ENCODE results near the gene MICAL3.

Gene MICAL3

GRCh38 chr22:17777005-17777716 is 247.2 kb downstream of the MICAL3 start:
- no peaks in the 10 kb centered on the region for H3K9me3 ChIP-seq (ENCODE audit: severe bottlenecking)
- peaks cover 7% of the 10 kb centered on the region for H3K4me1 ChIP-seq (ENCODE audit: insufficient read depth, poor library complexity, severe bottlenecking)
- no peak overlapping the region for H3K27ac ChIP-seq (ENCODE audit: poor library complexity, severe bottlenecking)
- no peak overlapping the region for H3K4me3 ChIP-seq (ENCODE audit: severe bottlenecking)
- H3K36me3 ChIP-seq (ENCODE audit: low read depth): no peaks in the 10 kb centered on the region
- no peak for ATAC-seq (ENCODE audit: low read depth)
- no peak for DNase-seq (ENCODE audit: low spot score)
- H3K27me3 ChIP-seq (ENCODE audit: insufficient read depth, poor library complexity, severe bottlenecking): no peaks in the 10 kb centered on the region
- TF ChIP-seq, protein P1, sequence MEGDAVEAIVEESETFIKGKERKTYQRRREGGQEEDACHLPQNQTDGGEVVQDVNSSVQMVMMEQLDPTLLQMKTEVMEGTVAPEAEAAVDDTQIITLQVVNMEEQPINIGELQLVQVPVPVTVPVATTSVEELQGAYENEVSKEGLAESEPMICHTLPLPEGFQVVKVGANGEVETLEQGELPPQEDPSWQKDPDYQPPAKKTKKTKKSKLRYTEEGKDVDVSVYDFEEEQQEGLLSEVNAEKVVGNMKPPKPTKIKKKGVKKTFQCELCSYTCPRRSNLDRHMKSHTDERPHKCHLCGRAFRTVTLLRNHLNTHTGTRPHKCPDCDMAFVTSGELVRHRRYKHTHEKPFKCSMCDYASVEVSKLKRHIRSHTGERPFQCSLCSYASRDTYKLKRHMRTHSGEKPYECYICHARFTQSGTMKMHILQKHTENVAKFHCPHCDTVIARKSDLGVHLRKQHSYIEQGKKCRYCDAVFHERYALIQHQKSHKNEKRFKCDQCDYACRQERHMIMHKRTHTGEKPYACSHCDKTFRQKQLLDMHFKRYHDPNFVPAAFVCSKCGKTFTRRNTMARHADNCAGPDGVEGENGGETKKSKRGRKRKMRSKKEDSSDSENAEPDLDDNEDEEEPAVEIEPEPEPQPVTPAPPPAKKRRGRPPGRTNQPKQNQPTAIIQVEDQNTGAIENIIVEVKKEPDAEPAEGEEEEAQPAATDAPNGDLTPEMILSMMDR (IDR thresholded peaks at IDR 0.05; ENCODE audit: poor library complexity, severe bottlenecking): no peak

- H3K4me1 ChIP-seq (ENCODE audit: insufficient read depth, poor library complexity, severe bottlenecking): peaks cover 7% of the 10 kb centered on the region
Measured at GRCh38 chr22:17775781-17776465, 248.4 kb downstream of the MICAL3 start.

GRCh38 chr22:17774926-17775685 is 249.3 kb downstream of the MICAL3 start:
- H3K9me3 ChIP-seq (ENCODE audit: severe bottlenecking): no peaks in the 10 kb centered on the region
- H3K27ac ChIP-seq (ENCODE audit: poor library complexity, severe bottlenecking): no peak overlapping the region
- DNase-seq (ENCODE audit: low spot score): no peak
- TF ChIP-seq, protein P1 (IDR thresholded peaks at IDR 0.05; ENCODE audit: poor library complexity, severe bottlenecking): no peak
- H3K27me3 ChIP-seq (ENCODE audit: insufficient read depth, poor library complexity, severe bottlenecking): no peaks in the 10 kb centered on the region
- no peaks in the 10 kb centered on the region for H3K36me3 ChIP-seq (ENCODE audit: low read depth)
- no peak for ATAC-seq (ENCODE audit: low read depth)
- H3K4me1 ChIP-seq (ENCODE audit: insufficient read depth, poor library complexity, severe bottlenecking): peaks cover 7% of the 10 kb centered on the region
- H3K4me3 ChIP-seq (ENCODE audit: severe bottlenecking): peak overlapping the region; percentile 84

More at GRCh38 chr22:17775781-17776465, 248.4 kb downstream of the MICAL3 start:
- no peaks in the 10 kb centered on the region for H3K9me3 ChIP-seq (ENCODE audit: severe bottlenecking)
- H3K4me3 ChIP-seq (ENCODE audit: severe bottlenecking): no peak overlapping the region
- DNase-seq (ENCODE audit: low spot score) (no peak), ATAC-seq (ENCODE audit: low read depth) (no peak)
- H3K27me3 ChIP-seq (ENCODE audit: insufficient read depth, poor library complexity, severe bottlenecking): no peaks in the 10 kb centered on the region
- no peak overlapping the region for H3K27ac ChIP-seq (ENCODE audit: poor library complexity, severe bottlenecking)
- TF ChIP-seq, protein P1 (IDR thresholded peaks at IDR 0.05; ENCODE audit: poor library complexity, severe bottlenecking): no peak
- H3K36me3 ChIP-seq (ENCODE audit: low read depth): no peaks in the 10 kb centered on the region

- peak; percentile 22 for ATAC-seq (ENCODE audit: low read depth)
- H3K27me3 ChIP-seq (ENCODE audit: insufficient read depth, poor library complexity, severe bottlenecking): no peaks in the 10 kb centered on the region
Measured at GRCh38 chr22:17774206-17774925, 250.0 kb downstream of the MICAL3 start, which contains the start of gene BID. Gene BID (minus strand): TSS chr22:17774469. CDS start chr22:17750116, 24,353 bp downstream.

More at GRCh38 chr22:17774206-17774925, 250.0 kb downstream of the MICAL3 start, which contains the start of gene BID:
- TF ChIP-seq, protein P1 (IDR thresholded peaks at IDR 0.05; ENCODE audit: poor library complexity, severe bottlenecking): no peak
- Histone ChIP-seq H3K4me1 (ENCODE audit: insufficient read depth, poor library complexity, severe bottlenecking) (peaks cover 7% of the 10 kb centered on the region), H3K27ac (ENCODE audit: poor library complexity, severe bottlenecking) (peak within 1 kb of the TSS; percentile 15), H3K36me3 (ENCODE audit: low read depth) (no peaks in the 10 kb centered on the region), H3K9me3 (ENCODE audit: severe bottlenecking) (no peaks in the 10 kb centered on the region), H3K4me3 (ENCODE audit: severe bottlenecking) (peak within 1 kb of the TSS; percentile 84)
- DNase-seq (ENCODE audit: low spot score): no peak
